Mammary epithelial cell (primary cell): ENCODE results near the gene PATJ.

ENCODE experiments used
- CTCF ChIP-seq, 2 donors: IDR thresholded peaks in 1 of 2; conservative IDR thresholded peaks in 1 of 2; 2 replicates each; pipeline ENCODE4 v1.5.1; 2011 to 2012; ENCODE audit warnings: inconsistent platforms in 2 of 2, low read length in 2 of 2, mild to moderate bottlenecking in 2 of 2, control low read depth in 1 of 2, low read depth in 1 of 2; ENCODE audit not compliant: insufficient read depth in 1 of 2; ENCODE audit errors: extremely low read depth in 1 of 2
- EZH2 ChIP-seq: IDR thresholded peaks from 2 replicates; pipeline ENCODE4 v1.6.1; 2012; ENCODE audit warnings: low read length, inconsistent platforms, borderline replicate concordance

GRCh38 chr1:62012095-62012494 is 269.8 kb downstream of the PATJ start:
- TF ChIP-seq CTCF (conservative IDR thresholded peaks at IDR 0.05 in 1 of 2, IDR thresholded peaks at IDR 0.05 in 1 of 2; ENCODE audit: extremely low read depth in 1 of 2, insufficient read depth in 1 of 2, low read depth in 1 of 2, low read length in 2 of 2): no peak
- TF ChIP-seq EZH2: no peak
